ENCODE results near the gene STAC2.

Gene STAC2

GRCh38 chr17:39194089-39194984, 31.4 kb downstream of the STAC2 start:
- no peak overlapping the region for H3K4me3 ChIP-seq (ENCODE audit: low read depth, low read length)
- TF ChIP-seq CTCF (IDR thresholded peaks at IDR 0.05; ENCODE audit: low read depth, low read length), result peak; percentile 42

GRCh38 chr17:39193346-39193745, 32.4 kb downstream of the STAC2 start:
- no peak for TF ChIP-seq CTCF (IDR thresholded peaks at IDR 0.05; ENCODE audit: low read depth, low read length)
- H3K4me3 ChIP-seq (ENCODE audit: low read depth, low read length), result no peak overlapping the region

GRCh38 chr17:39192901-39193300, 32.8 kb downstream of the STAC2 start:
- TF ChIP-seq CTCF (IDR thresholded peaks at IDR 0.05; ENCODE audit: low read depth, low read length), result no peak
- no peak overlapping the region for H3K4me3 ChIP-seq (ENCODE audit: low read depth, low read length)

GRCh38 chr17:39191750-39192510, 33.8 kb downstream of the STAC2 start:
- no peak overlapping the region for H3K4me3 ChIP-seq (ENCODE audit: low read depth, low read length)
- TF ChIP-seq CTCF (IDR thresholded peaks at IDR 0.05; ENCODE audit: low read depth, low read length), result no peak

- no peak for TF ChIP-seq CTCF (IDR thresholded peaks at IDR 0.05; ENCODE audit: low read depth, low read length)
- H3K4me3 ChIP-seq (ENCODE audit: low read depth, low read length), result no peak overlapping the region
Observed at GRCh38 chr17:39187152-39187830, 38.5 kb downstream of the STAC2 start.

- TF ChIP-seq CTCF (IDR thresholded peaks at IDR 0.05; ENCODE audit: low read depth, low read length), result no peak
- no peak overlapping the region for H3K4me3 ChIP-seq (ENCODE audit: low read depth, low read length)
Observed at GRCh38 chr17:39186481-39187002, 39.2 kb downstream of the STAC2 start.

Data from WI38 (cell line).